H9 (cell line): ENCODE data around the gene TUT4. TPM values are rescaled to one million over a fixed set of nuclear protein-coding genes. Genes with fewer than 3 reads are reported as not detected.

Experiments used
- DNase-seq: peaks from one replicate; pipeline ENCODE4 v3.0.0-alpha.2; 2017
- H2AFZ ChIP-seq: one replicate; pipeline ENCODE4 v1.6.1; 2013; ENCODE audit warnings: mild to moderate bottlenecking, low read length, control low read depth, moderate library complexity
- H2AK5ac ChIP-seq: 2 replicates; pipeline ENCODE4 v1.6.1; 2013; ENCODE audit warnings: low read length, control low read depth, mixed read lengths; ENCODE audit not compliant: insufficient read length
- H2BK120ac ChIP-seq: one replicate; pipeline ENCODE4 v1.6.1; 2013; ENCODE audit warnings: low read depth, mild to moderate bottlenecking, low read length, control low read depth, inconsistent platforms; ENCODE audit not compliant: poor library complexity, severe bottlenecking
- H2BK12ac ChIP-seq: 2 replicates; pipeline ENCODE4 v1.6.1; 2013; ENCODE audit warnings: low read length, control low read depth, mixed read lengths, low read depth; ENCODE audit not compliant: insufficient read length
- H2BK15ac ChIP-seq: 2 replicates; pipeline ENCODE4 v1.6.1; 2013; ENCODE audit warnings: low read depth, low read length, control low read depth
- H2BK20ac ChIP-seq: one replicate; pipeline ENCODE4 v1.6.1; 2013; ENCODE audit warnings: low read depth, mild to moderate bottlenecking, low read length, control low read depth, inconsistent platforms; ENCODE audit not compliant: poor library complexity, severe bottlenecking
- H2BK5ac ChIP-seq: 2 replicates; pipeline ENCODE4 v1.6.1; 2013; ENCODE audit warnings: low read length, control low read depth, mixed read lengths; ENCODE audit not compliant: insufficient read length
- H3K14ac ChIP-seq: 2 replicates; pipeline ENCODE4 v1.6.1; 2013; ENCODE audit warnings: low read length, control low read depth; ENCODE audit not compliant: insufficient read depth
- H3K18ac ChIP-seq: 2 replicates; pipeline ENCODE4 v1.6.1; 2013; ENCODE audit warnings: low read depth, mild to moderate bottlenecking, mixed read lengths, low read length, control low read depth; ENCODE audit not compliant: insufficient read length
- H3K23ac ChIP-seq: 2 replicates; pipeline ENCODE4 v1.6.1; 2013; ENCODE audit warnings: low read length, control low read depth, mixed read lengths, low read depth; ENCODE audit not compliant: insufficient read length
- H3K23me2 ChIP-seq: 2 replicates; pipeline ENCODE4 v1.6.1; 2013; ENCODE audit warnings: low read depth, mild to moderate bottlenecking, mixed read lengths, low read length, control low read depth; ENCODE audit not compliant: insufficient read length, poor library complexity, severe bottlenecking
- H3K27ac ChIP-seq: 2 replicates; pipeline ENCODE4 v1.5.1; 2013; ENCODE audit warnings: low read length, control low read depth, mixed read lengths, low read depth; ENCODE audit not compliant: insufficient read length
- H3K27me3 ChIP-seq: 2 replicates; pipeline ENCODE4 v1.6.1; 2013; ENCODE audit warnings: low read length, control low read depth, inconsistent platforms; ENCODE audit not compliant: insufficient read depth
- H3K4ac ChIP-seq: 2 replicates; pipeline ENCODE4 v1.6.1; 2013; ENCODE audit warnings: low read depth, mild to moderate bottlenecking, control low read depth, inconsistent platforms, low read length, moderate library complexity
- H3K4me1 ChIP-seq: 2 replicates; pipeline ENCODE4 v1.6.1; 2013; ENCODE audit warnings: low read length, control low read depth, inconsistent platforms; ENCODE audit not compliant: insufficient read depth
- H3K4me2 ChIP-seq: 2 replicates; pipeline ENCODE4 v1.6.1; 2013; ENCODE audit warnings: low read length, control low read depth, mixed read lengths; ENCODE audit not compliant: insufficient read length, insufficient read depth
- H3K56ac ChIP-seq: 2 replicates; pipeline ENCODE4 v1.6.1; 2013; ENCODE audit warnings: low read depth, mild to moderate bottlenecking, mixed read lengths, low read length, control low read depth; ENCODE audit not compliant: insufficient read length
- H3K79me1 ChIP-seq: 2 replicates; pipeline ENCODE4 v1.6.1; 2013; ENCODE audit warnings: low read depth, mild to moderate bottlenecking, moderate library complexity, low read length, control low read depth, inconsistent platforms; ENCODE audit not compliant: insufficient read depth, poor library complexity, severe bottlenecking
- H3K79me2 ChIP-seq: 2 replicates; pipeline ENCODE4 v1.6.1; 2013; ENCODE audit warnings: low read length, control low read depth, inconsistent platforms; ENCODE audit not compliant: insufficient read depth
- H3K9ac ChIP-seq: 2 replicates; pipeline ENCODE4 v1.6.1; 2013; ENCODE audit warnings: low read length, control low read depth, mixed read lengths; ENCODE audit not compliant: insufficient read length; ENCODE audit errors: extremely low read depth
- H3K9me3 ChIP-seq: one replicate; pipeline ENCODE4 v1.6.1; 2013; ENCODE audit warnings: low read depth, low read length, inconsistent platforms; ENCODE audit not compliant: control insufficient read depth
- H3T11ph ChIP-seq: one replicate; pipeline ENCODE4 v1.6.1; 2013; ENCODE audit warnings: mild to moderate bottlenecking, low read length, control low read depth, inconsistent platforms
- H4K20me1 ChIP-seq: one replicate; pipeline ENCODE4 v1.6.1; 2013; ENCODE audit not compliant: control insufficient read depth, insufficient read length, insufficient read depth
- H4K5ac ChIP-seq: 2 replicates; pipeline ENCODE4 v1.6.1; 2013; ENCODE audit warnings: low read depth, mild to moderate bottlenecking, mixed read lengths, low read length, control low read depth; ENCODE audit not compliant: insufficient read length
- H4K8ac ChIP-seq: replicated peaks from 2 replicates; pipeline ENCODE4 v1.6.1; 2013; ENCODE audit warnings: low read length, control low read depth, mixed read lengths, low read depth; ENCODE audit not compliant: insufficient read length
- H4K91ac ChIP-seq: 2 replicates; pipeline ENCODE4 v1.6.1; 2013; ENCODE audit warnings: low read depth, mild to moderate bottlenecking, moderate library complexity, mixed read lengths, low read length, control low read depth; ENCODE audit not compliant: insufficient read length
- H3K27ac Mint-ChIP-seq, 3 experiments: 2 replicates in 2 of 3; 3 replicates in 1 of 3; pipeline ENCODE4 v1.8.0; 2020 to 2021; ENCODE audit warnings: mixed read lengths in 3 of 3, mild to moderate bottlenecking in 1 of 3, moderate library complexity in 1 of 3
- H3K27me3 Mint-ChIP-seq: 2 replicates; pipeline ENCODE4 v1.8.0; 2021; ENCODE audit warnings: low read depth, mild to moderate bottlenecking, moderate library complexity, mixed read lengths
- H3K36me3 Mint-ChIP-seq, 3 experiments: 2 replicates in 2 of 3; 3 replicates in 1 of 3; pipeline ENCODE4 v1.8.0; 2020 to 2021; ENCODE audit warnings: low read depth in 3 of 3, mixed read lengths in 3 of 3; ENCODE audit not compliant: insufficient read depth in 1 of 3
- H3K4me1 Mint-ChIP-seq, 2 experiments: 2 replicates each; pipeline ENCODE4 v1.8.0; 2020; ENCODE audit warnings: mixed read lengths in 2 of 2
- H3K4me3 Mint-ChIP-seq, 2 experiments: 2 replicates in 1 of 2; 3 replicates in 1 of 2; pipeline ENCODE4 v1.8.0; 2020 to 2021; ENCODE audit warnings: mild to moderate bottlenecking in 2 of 2, mixed read lengths in 2 of 2, moderate library complexity in 1 of 2
- H3K9me3 Mint-ChIP-seq, 2 experiments: 2 replicates in 1 of 2; 3 replicates in 1 of 2; pipeline ENCODE4 v1.8.0; 2020; ENCODE audit warnings: mild to moderate bottlenecking in 2 of 2, mixed read lengths in 2 of 2, moderate library complexity in 1 of 2
- CTCF ChIP-seq: fragments of 200-600 bp; sonication (generic); conservative IDR thresholded peaks from 3 replicates; pipeline ENCODE4 v1.8.0; 2021; ENCODE audit warnings: antibody characterized with exemption, mild to moderate bottlenecking
- WGBS: extraction: QIAGEN DNeasy Blood & Tissue Kit; methylation state at CpG from one replicate; pipeline ENCODE4 v1.1.7; 2013; ENCODE audit warnings: missing lambda C conversion rate, low lambda C conversion rate, mixed read lengths; ENCODE audit not compliant: insufficient read length; ENCODE audit errors: extremely low coverage; 5-methylcytosine and 5-hydroxymethylcytosine counted together
- total RNA-seq: library from RNA; stranded (reverse); gene quantifications from 2 replicates; pipeline ENCODE4 v1.2.1, GENCODE V29; 2021

The TUT4 gene
- total RNA-seq, 1 experiment from 2014 or later, result 59.3 TPM

- Histone ChIP-seq H3K27me3 (no peaks in the 10 kb centered on the region), H2BK120ac (no peak overlapping the region), H4K8ac (no peak overlapping the region), H4K20me1 (no peaks in the 10 kb centered on the region), H2BK5ac (no peak overlapping the region), H2BK20ac (no peak overlapping the region), H3K27ac (no peak overlapping the region), H2BK12ac (no peak overlapping the region), H3K79me2 (peaks cover 3% of the 10 kb centered on the region; the same call in 1 of the 2 replicates), H3K79me1 (peaks cover 8% of the 10 kb centered on the region), H3K4me1 (no peaks in the 10 kb centered on the region), H3K9ac (no peak overlapping the region), H3K9me3 (no peaks in the 10 kb centered on the region), H3K56ac (no peak overlapping the region), H3T11ph (no peak overlapping the region), H3K23ac (no peak overlapping the region), H2AFZ (no peak overlapping the region), H2AK5ac (no peak overlapping the region), H3K4ac (no peak overlapping the region), H3K14ac (no peak overlapping the region), H3K18ac (no peak overlapping the region), H4K91ac (no peak overlapping the region), H3K23me2 (no peaks in the 10 kb centered on the region), H4K5ac (no peak overlapping the region), H3K4me2 (no peak overlapping the region), H2BK15ac (no peak overlapping the region)
- Mint-ChIP-seq H3K36me3 (peaks cover 18 to 27% (median 19%) of the 10 kb centered on the region in 3 experiments), H3K27me3 (no peaks in the 10 kb centered on the region), H3K4me3 (no peak overlapping the region), H3K27ac (peak overlapping the region in 2 of 3 experiments; percentile 1 to 4; a peak in 3 of 7 replicates), H3K9me3 (peaks cover 8 to 12% of the 10 kb centered on the region in 2 experiments; a peak in 4 of 5 replicates), H3K4me1 (peaks cover 8% of the 10 kb centered on the region in 2 experiments; a peak in 3 of 4 replicates)
- DNase-seq, result no peak
- no CpG with 5 or more reads among the region's 2 CpGs for WGBS
- TF ChIP-seq CTCF, result no peak
Observed at GRCh38 chr1:52532731-52533327, 20.1 kb downstream of the TUT4 start.
